Hepatocyte (in vitro differentiated cells): Measurements from ENCODE around the gene EIF4E1B.
A peak's percentile ranks its signal among the peaks of the same experiment; 100 is the strongest.

Experiments used
- CTCF ChIP-seq: fragments of 200-600 bp; sonication (generic); IDR thresholded peaks from 2 replicates; pipeline ENCODE4 v1.5.1; 2016; ENCODE audit warnings: antibody characterized with exemption, mild to moderate bottlenecking; ENCODE audit not compliant: poor library complexity
- EZH2 ChIP-seq: fragments of 200-600 bp; sonication (generic); IDR thresholded peaks from 2 replicates; pipeline ENCODE4 v1.6.1; 2016; ENCODE audit warnings: antibody characterized with exemption, mild to moderate bottlenecking, borderline replicate concordance

- TF ChIP-seq EZH2 (peak; percentile 92), CTCF (no peak)
Measured at GRCh38 chr5:176629853-176630680, at the start of gene EIF4E1B, which contains the start of gene SNCB.
